Keratinocyte (primary cell): ENCODE data around the gene MAD2L1. TPM values are rescaled to one million over a fixed set of nuclear protein-coding genes. Genes with fewer than 3 reads are reported as not detected.

Experiments
- DNase-seq: peaks from one replicate; pipeline ENCODE4 v3.0.0-alpha.2; 2011; ENCODE audit warnings: low read depth, missing footprints, low spot score
- FAIRE-seq: peaks from 2 replicates; lab custom pipeline; 2011; peaks lifted over from hg19 to GRCh38; lab: Jason Lieb, UNC
- H2AFZ ChIP-seq: 2 replicates; pipeline ENCODE4 v1.6.0; 2012; ENCODE audit warnings: low read length, control low read depth, inconsistent platforms; ENCODE audit not compliant: control insufficient read depth
- H3K27ac ChIP-seq: 2 replicates; pipeline ENCODE4 v1.5.1; 2011; ENCODE audit warnings: low read length; ENCODE audit not compliant: control insufficient read depth, insufficient read depth
- H3K27me3 ChIP-seq: 3 replicates; pipeline ENCODE4 v1.6.0; 2011; ENCODE audit warnings: low read length; ENCODE audit not compliant: control insufficient read depth, insufficient read depth; ENCODE audit errors: extremely low read depth
- H3K36me3 ChIP-seq, 2 experiments: 2 replicates in 1 of 2; 3 replicates in 1 of 2; pipeline ENCODE4 v1.5.1; 2011; ENCODE audit warnings: low read length in 2 of 2, mild to moderate bottlenecking in 1 of 2; ENCODE audit not compliant: control insufficient read depth in 2 of 2, insufficient read depth in 2 of 2; ENCODE audit errors: extremely low read depth in 1 of 2
- H3K4me1 ChIP-seq: 3 replicates; pipeline ENCODE4 v1.5.1; 2011; ENCODE audit warnings: low read length; ENCODE audit not compliant: control insufficient read depth, insufficient read depth; ENCODE audit errors: extremely low read depth
- H3K4me2 ChIP-seq: 3 replicates; pipeline ENCODE4 v1.6.0; 2011; ENCODE audit warnings: low read depth, low read length; ENCODE audit not compliant: control insufficient read depth, insufficient read depth; ENCODE audit errors: extremely low read depth
- H3K4me3 ChIP-seq, 3 experiments: fragments of 200-600 bp in 1 of 3; sonication (generic) in 1 of 3; 2 replicates in 2 of 3; 3 replicates in 1 of 3; pipeline ENCODE4 v1.5.1; 2011 to 2016; ENCODE audit warnings: low read length in 3 of 3, mild to moderate bottlenecking in 3 of 3, control low read depth in 2 of 3, inconsistent platforms in 1 of 3, low read depth in 1 of 3, mixed read lengths in 1 of 3, mixed run types in 1 of 3, moderate library complexity in 1 of 3; ENCODE audit not compliant: control insufficient read depth in 2 of 3, insufficient read depth in 2 of 3; ENCODE audit errors: extremely low read depth in 1 of 3
- H3K79me2 ChIP-seq: 2 replicates; pipeline ENCODE4 v1.6.0; 2012; ENCODE audit warnings: low read length; ENCODE audit not compliant: control insufficient read depth, insufficient read depth
- H3K9ac ChIP-seq: 3 replicates; pipeline ENCODE4 v1.6.0; 2011; ENCODE audit warnings: low read length; ENCODE audit not compliant: control insufficient read depth, insufficient read depth; ENCODE audit errors: extremely low read depth
- H3K9me1 ChIP-seq: 3 replicates; pipeline ENCODE4 v1.6.0; 2011; ENCODE audit warnings: low read length; ENCODE audit not compliant: control insufficient read depth, insufficient read depth; ENCODE audit errors: extremely low read depth
- H3K9me3 ChIP-seq: 2 replicates; pipeline ENCODE4 v1.5.1; 2012; ENCODE audit warnings: low read depth, low read length; ENCODE audit not compliant: control insufficient read depth
- H4K20me1 ChIP-seq: 3 replicates; pipeline ENCODE4 v1.6.0; 2011; ENCODE audit warnings: low read length; ENCODE audit not compliant: control insufficient read depth, insufficient read depth; ENCODE audit errors: extremely low read depth
- CTCF ChIP-seq, 3 experiments: IDR thresholded peaks in 1 of 3; conservative IDR thresholded peaks in 1 of 3; optimal IDR thresholded peaks in 1 of 3; 2 replicates in 2 of 3; 3 replicates in 1 of 3; pipeline versions ENCODE3 to v1.5.1; 2011; ENCODE audit warnings: low read length in 3 of 3, mild to moderate bottlenecking in 3 of 3, moderate library complexity in 2 of 3, control low read depth in 1 of 3, inconsistent platforms in 1 of 3; ENCODE audit not compliant: insufficient read depth in 2 of 3; ENCODE audit errors: extremely low read depth in 1 of 3
- EZH2 ChIP-seq: IDR thresholded peaks from one replicate; pipeline ENCODE4 v1.6.1; 2012; ENCODE audit warnings: inconsistent platforms, mild to moderate bottlenecking, low read length, moderate library complexity
- dilution Hi-C: fragments of 300-500 bp; cut with MboI; formaldehyde crosslinking; loops from one replicate; pipeline ENCODE4 v1.7.0; 2020; ENCODE audit warnings: low sequenced_read_pairs; ENCODE audit not compliant: extremely low pct_ligation_motif_present
- polyA minus RNA-seq, 3 experiments: library from RNA; depleted of rRNA, polyadenylated mRNA; stranded (reverse); fragments of >200 nt; gene quantifications; 1 replicate in 1 of 3; 2 replicates in 1 of 3; 3 replicates in 1 of 3; pipeline ENCODE4 v1.2.3, GENCODE V29; 2011
- polyA plus RNA-seq, 5 experiments: library from polyadenylated mRNA; depleted of rRNA in 3 of 5; stranded (reverse) in 3 of 5; stranded (forward) in 1 of 5; unstranded in 1 of 5; fragments of >200 nt; gene quantifications; 1 replicate in 1 of 5; 2 replicates in 3 of 5; 3 replicates in 1 of 5; pipeline versions ENCODE4 v1.2.1 to v1.2.3, GENCODE V29; 2011 to 2012; ENCODE audit warnings: missing spikeins in 2 of 5, low read depth in 1 of 5, low replicate concordance in 1 of 5

MAD2L1 gene
- polyA plus RNA-seq (8.0 to 37.9 TPM (median 22.1 TPM) in 3 replicates), polyA minus RNA-seq (3.7 to 17.1 TPM (median 14.0 TPM) in 3 replicates)
- 0.85 TPM for polyA plus RNA-seq (2011; ENCODE audit: low read depth)
- 7.2 and 9.5 TPM in 2 replicates for polyA plus RNA-seq (2011; cell fraction: cytosol; rRNA removed)
- 3.1 and 4.6 TPM in 2 replicates for polyA plus RNA-seq (2011; cell fraction: nucleus; rRNA removed)
- polyA plus RNA-seq (2012; ENCODE audit: low replicate concordance) = 1.8 and 31.7 TPM in 2 replicates
- polyA minus RNA-seq (2011; cell fraction: cytosol; rRNA and poly(A)+ RNA removed) = 10.4 TPM
- 6.1 and 7.9 TPM in 2 replicates for polyA minus RNA-seq (2011; cell fraction: nucleus; rRNA and poly(A)+ RNA removed)

GRCh38 chr4:120066517-120067340 lies at the start of gene MAD2L1:
Gene MAD2L1, minus strand, starts transcription at chr4:120066848. Its CDS starts 114 bp downstream, at chr4:120066734.
- H3K4me1 ChIP-seq = peaks cover 32% of the 10 kb centered on the region
- peak within 1 kb of the TSS; percentile 62 to 87 (median 84) for H3K4me3 ChIP-seq
- no peaks in the 10 kb centered on the region for H3K27me3 ChIP-seq
- H4K20me1 ChIP-seq = no peaks in the 10 kb centered on the region
- peak within 1 kb of the TSS; percentile 98 for H3K4me2 ChIP-seq
- no peaks in the 10 kb centered on the region for H3K9me1 ChIP-seq
- H2AFZ ChIP-seq = peak within 1 kb of the TSS; percentile 97
- dilution Hi-C loops = no loop called here
- peak; percentile 92 for DNase-seq
- peaks cover 0 to 7% of the 10 kb centered on the region in 2 experiments for H3K36me3 ChIP-seq
- H3K9ac ChIP-seq = peak within 1 kb of the TSS; percentile 92
- peak; percentile 65 for FAIRE-seq
- no peaks in the 10 kb centered on the region for H3K9me3 ChIP-seq
- peak within 1 kb of the TSS; percentile 94 for H3K27ac ChIP-seq
- peaks cover 55% of the 10 kb centered on the region for H3K79me2 ChIP-seq
- no peak for TF ChIP-seq CTCF (optimal IDR thresholded peaks at IDR 0.05 in 1 of 3, IDR thresholded peaks at IDR 0.05 in 1 of 3, conservative IDR thresholded peaks at IDR 0.05 in 1 of 3; ENCODE audit: extremely low read depth in 1 of 3, insufficient read depth in 2 of 3, low read length in 3 of 3)
- TF ChIP-seq EZH2 = no peak

GRCh38 chr4:120111745-120112144 lies 45.1 kb upstream of the MAD2L1 start:
- no peaks in the 10 kb centered on the region for H3K36me3 ChIP-seq
- H3K4me1 ChIP-seq = no peaks in the 10 kb centered on the region
- H2AFZ ChIP-seq = no peak overlapping the region
- H3K9ac ChIP-seq = no peak overlapping the region
- no peak overlapping the region for H3K4me3 ChIP-seq
- FAIRE-seq (no peak), DNase-seq (no peak)
- no peaks in the 10 kb centered on the region for H3K9me1 ChIP-seq
- H3K9me3 ChIP-seq = no peaks in the 10 kb centered on the region
- TF ChIP-seq CTCF (optimal IDR thresholded peaks at IDR 0.05 in 1 of 3, IDR thresholded peaks at IDR 0.05 in 1 of 3, conservative IDR thresholded peaks at IDR 0.05 in 1 of 3; ENCODE audit: extremely low read depth in 1 of 3, insufficient read depth in 2 of 3, low read length in 3 of 3) (no peak), EZH2 (no peak)
- no peaks in the 10 kb centered on the region for H3K79me2 ChIP-seq
- H3K4me2 ChIP-seq = no peak overlapping the region
- no peaks in the 10 kb centered on the region for H3K27me3 ChIP-seq
- no peak overlapping the region for H3K27ac ChIP-seq
- dilution Hi-C loops = no loop called here
- H4K20me1 ChIP-seq = no peaks in the 10 kb centered on the region
